ENCODE results near the gene XYLT1.

Gene XYLT1

DNA sequence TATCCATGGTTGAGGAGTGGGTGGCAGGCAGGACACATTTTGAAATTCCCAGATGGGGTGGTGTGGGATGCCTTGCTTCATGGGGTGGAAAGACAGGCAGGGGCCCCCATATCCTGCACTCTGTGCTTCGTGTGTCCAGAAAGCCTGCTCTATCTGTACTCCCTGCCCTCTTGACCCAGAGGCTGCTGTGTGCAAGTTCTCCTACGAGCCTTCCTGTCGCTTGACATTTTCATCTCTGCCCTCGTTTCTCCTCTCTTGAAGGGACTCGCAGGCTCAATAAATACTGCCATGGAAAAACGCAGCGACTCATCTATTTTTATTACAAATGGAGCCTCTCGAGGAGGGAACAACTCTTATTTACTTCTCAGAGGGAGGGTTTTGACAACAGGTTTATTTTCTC, 254.8 kb downstream of the XYLT1 start:
- no peak for DNase-seq

DNA sequence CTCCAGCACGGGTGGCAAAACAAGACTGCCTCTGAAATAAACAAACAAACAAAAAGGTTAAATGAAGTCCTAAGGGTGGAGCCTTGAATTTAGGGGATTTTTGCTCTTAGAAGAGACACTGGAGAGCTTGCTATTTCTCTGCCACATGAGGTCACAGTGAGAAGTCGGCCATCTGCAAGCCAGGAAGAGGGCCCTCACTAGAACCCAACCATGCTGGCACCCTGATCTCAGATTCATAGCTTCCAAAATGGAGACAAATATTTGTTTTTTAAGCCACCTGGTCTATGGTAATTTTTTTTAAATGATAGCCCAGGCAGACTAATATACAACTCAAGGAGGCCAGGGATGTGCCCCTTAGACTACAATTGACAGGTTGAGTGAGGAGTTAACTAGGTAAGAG, 255.5 kb downstream of the XYLT1 start:
- DNase-seq = no peak

GRCh38 chr16:17213974-17214373, 256.8 kb downstream of the XYLT1 start:
- no peak for DNase-seq

- DNase-seq = no peak
Measured at GRCh38 chr16:17213025-17213424, 257.7 kb downstream of the XYLT1 start.

DNA sequence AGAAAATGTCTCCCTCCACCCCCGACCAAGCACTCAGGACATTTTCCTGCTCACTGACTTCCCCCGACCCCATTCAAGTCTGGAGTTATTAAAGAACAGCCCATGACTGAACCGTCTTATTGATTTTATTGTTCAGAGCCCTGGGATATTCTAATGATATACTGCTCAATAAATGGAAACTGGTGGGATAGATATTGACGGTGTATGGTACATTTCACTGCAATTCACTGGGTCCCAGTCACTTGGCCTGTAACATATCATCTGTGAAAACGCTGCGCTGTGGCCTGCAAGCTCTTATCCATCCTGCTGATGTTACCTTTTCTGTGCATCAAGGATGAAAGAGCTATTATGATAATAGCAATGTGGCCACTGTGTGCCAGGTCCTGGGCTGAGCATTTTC, 258.2 kb downstream of the XYLT1 start:
- DNase-seq = no peak

DNA sequence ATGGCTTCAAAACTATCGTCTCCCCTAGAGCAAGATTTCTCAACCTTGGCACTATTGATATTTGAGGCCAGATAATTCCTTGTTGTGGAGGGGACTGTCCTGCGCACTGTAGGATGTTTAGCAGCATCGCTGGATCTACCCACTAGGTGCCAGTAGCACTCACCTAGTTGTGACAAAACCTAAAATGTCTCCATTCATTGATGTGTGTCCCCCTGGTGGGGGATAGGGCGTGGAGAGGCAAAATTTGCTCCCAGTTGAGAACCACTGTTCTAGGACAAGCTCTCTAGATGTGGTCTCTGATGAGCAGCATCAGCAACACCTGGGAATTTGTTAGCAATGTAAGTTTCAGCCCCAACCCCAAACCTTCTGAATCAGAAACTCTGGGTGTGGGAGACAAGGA, 259.0 kb downstream of the XYLT1 start:
- DNase-seq = no peak

DNA sequence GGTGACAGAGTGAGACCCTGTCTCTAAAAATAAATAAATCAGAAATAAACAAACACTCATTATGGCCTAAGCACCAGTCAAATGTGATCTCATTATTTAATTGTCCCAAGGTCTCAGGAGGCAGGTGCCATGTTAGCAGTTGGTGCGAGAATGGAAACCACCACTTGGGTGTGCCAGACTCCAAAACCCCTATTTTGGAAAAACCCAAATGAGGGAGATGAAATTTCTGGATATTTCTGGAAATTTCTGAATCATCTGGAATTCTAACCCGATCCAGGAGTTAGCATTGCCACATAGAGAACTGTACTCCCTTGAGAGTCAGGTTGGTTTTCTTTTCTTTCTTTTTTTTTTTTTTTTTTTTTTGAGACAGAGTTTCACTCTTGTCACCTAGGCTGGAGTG, 264.0 kb downstream of the XYLT1 start:
- DNase-seq = no peak

GRCh38 chr16:17205279-17206211, 265.2 kb downstream of the XYLT1 start:
- DNase-seq = no peak

DNA sequence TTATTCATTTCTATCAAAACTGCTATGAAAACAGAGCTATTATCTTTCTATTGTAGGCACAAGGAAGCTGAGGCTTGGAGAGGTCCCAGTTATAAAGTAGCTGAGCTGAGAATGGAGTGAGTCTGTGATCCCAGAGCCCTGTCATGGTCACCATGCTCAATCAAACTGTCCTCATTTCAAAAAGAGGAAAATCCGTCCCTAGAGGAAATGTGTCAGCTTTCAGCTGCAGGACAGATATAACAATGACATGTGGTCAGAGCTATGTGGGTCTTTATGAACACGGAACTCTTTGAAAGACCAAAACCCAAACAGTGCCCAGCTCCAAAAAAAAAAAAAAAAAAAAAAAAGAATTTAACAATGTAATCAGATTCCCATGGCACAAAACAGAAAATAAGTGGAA, 266.1 kb downstream of the XYLT1 start:
- no peak for DNase-seq

GRCh38 chr16:17204206-17204605, 266.6 kb downstream of the XYLT1 start:
- DNase-seq = no peak

GRCh38 chr16:17203424-17203823, 267.3 kb downstream of the XYLT1 start:
- DNase-seq = no peak

- no peak for DNase-seq
Measured at GRCh38 chr16:17199135-17199534, 271.6 kb downstream of the XYLT1 start.

DNA sequence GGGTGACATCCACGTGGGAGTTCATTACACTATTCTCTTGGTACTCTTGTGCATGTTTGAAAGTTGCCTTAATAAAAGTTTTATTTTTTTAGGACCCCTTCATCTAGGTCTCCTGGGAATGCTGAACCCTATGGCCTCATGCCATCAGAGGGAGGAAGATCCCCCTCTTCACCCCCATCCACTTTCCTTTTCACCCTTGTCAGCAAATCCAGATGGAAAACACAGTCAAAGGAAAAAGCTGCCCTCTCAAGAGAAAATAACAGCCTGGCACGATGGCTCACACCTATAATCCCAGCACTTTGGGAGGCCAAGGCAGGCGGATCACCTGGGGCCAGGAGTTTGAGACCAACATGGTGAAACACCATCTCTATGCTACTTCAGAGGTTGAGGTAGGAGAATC, 274.2 kb downstream of the XYLT1 start:
- DNase-seq = no peak

- peak; percentile 23 for DNase-seq
Measured at GRCh38 chr16:17194190-17194780, 276.5 kb downstream of the XYLT1 start.

GRCh38 chr16:17193566-17194100, 277.1 kb downstream of the XYLT1 start:
- no peak for DNase-seq

- DNase-seq = no peak
Measured at GRCh38 chr16:17184026-17184425, 286.7 kb downstream of the XYLT1 start.

DNA sequence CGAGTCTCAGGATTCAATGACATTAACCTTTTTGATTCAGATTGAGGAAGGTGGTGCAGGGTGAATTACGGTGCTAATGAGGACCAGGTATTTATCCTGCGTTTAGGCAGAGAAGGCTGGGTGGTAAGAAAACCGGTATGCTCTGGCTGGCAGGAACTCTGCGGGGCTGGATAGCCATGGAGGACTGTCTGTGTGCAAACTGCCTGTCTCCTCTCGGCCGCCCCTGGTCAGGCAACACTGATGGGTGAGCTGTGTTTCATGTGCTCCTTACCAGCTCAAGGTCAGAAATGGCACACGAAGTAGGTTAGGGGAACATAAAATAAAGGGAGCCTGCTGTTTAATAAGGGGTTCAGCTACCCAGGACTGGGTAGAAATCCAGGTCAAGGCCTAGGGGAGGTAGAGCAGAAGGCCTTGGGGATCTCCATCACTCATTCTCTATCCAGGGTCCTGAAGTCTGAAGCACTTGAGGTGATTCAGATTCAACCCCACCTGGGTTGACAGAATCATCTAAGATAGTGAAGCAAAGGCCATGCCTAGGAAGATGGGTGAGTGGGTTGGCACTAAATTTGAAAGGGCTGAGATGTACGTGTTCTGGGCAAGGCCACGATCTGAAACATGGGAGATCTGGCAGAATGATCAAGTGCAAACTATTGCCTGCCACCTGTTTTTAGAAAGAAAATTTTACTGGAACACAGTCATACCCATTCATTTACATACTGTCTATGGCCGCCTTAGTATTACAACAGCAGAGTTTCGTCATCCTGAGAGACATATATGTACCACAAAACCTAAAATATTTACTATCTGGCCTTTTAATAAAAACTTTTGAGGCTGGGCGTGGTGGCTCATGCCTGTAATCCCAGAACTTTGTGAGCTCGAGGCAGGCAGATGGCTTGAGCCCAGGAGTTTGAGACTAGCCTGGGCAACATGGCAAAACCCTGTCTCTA, 292.5 kb downstream of the XYLT1 start:
- DNase-seq = no peak

- no peak for DNase-seq
Measured at GRCh38 chr16:17177242-17177958, 293.4 kb downstream of the XYLT1 start.

DNA sequence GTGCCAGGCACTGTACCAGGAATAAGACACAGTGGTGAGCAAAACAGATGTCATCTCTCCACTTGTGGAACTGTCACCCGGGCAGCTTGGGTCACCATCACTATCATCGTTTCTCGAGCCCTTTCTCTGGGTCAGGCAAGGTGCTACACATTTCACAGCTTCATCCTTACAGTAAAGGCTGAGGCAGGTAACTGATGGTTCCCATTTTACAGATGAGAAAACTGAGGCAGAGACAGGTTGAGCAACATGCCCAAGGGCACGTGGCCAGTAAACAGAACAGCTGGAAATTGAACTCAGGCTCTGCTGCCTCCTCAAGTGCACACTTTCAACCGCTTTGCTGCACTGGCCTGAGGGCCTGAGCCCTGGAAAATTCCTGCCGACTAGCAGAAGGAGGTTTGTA, 294.6 kb downstream of the XYLT1 start:
- no peak for DNase-seq

DNA sequence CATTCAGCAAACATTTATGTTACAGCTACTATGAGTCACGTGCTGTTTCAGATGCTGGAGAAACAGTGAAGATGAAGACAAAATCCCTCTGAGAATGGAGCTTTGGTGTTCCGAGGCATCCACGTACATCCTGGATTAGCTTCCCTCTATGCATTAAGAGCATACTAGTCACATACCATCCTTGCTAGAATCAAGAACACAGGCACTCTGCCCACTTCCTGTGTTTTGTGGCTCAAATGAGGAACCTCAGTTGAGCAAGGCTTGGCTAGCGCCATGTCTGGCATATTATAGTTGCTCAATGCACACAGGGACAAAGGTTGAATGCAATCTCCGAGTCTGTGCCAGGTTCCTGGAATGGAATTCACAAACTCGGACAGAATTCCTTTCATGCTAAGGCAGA, 297.5 kb downstream of the XYLT1 start:
- DNase-seq = no peak

DNA sequence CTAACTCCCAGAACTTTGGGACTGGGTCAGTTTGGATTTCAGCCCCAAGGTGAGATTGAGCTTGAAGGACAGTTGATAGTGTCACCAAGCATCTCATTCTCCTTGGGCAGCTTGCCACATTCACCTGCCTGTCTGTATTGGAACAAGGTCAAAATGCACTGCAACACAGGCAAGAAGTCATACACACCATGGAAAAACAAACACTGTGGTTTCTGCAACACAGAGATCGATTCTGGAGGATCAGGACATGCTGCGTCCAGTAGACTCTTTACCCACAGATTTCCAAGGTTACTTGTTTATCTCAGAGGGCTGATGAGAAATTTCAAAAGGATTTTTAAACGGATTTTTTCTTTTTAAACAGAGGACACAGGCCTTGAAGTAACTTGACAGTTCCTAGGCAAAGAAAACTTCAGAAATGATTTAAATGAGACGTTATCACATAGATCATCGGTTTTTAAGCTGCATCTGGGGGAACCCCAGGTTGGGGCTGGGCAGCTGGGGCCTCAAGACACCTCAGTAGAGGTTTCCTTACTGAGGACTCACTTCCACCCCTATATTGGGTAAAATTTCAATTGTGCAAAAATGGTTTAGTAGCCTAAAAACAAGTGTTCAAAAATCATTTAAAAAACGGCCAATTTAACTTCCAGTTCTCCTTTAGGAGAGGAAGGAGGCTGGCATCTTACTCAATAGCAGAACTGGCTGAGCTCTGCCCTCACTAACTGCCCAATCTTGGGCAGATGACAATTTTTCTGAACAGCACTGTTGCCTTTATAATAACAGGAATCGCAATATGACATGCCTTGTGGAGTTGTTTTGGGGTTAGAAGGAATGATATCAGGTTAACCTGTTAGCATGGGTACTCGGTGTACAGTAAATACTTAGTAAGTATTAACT, 299.3 kb downstream of the XYLT1 start:
- no peak for DNase-seq
